Mesothelial cell of epicardium (in vitro differentiated cells): ENCODE measurements around the gene DNAL4. TPM values are rescaled to one million over a fixed set of nuclear protein-coding genes. Genes with fewer than 3 reads are reported as not detected.

Experiments
- DNase-seq, 2 experiments: peaks; one replicate each; pipeline ENCODE4 v3.0.0; 2021; ENCODE audit warnings: low spot score in 2 of 2; ENCODE audit not compliant: unreplicated experiment in 2 of 2
- H3K27ac Mint-ChIP-seq: 2 replicates; pipeline ENCODE4 v1.8.0; 2021; ENCODE audit warnings: mixed read lengths
- H3K27me3 Mint-ChIP-seq: 2 replicates; pipeline ENCODE4 v1.8.0; 2021; ENCODE audit warnings: low read depth, mixed read lengths
- H3K36me3 Mint-ChIP-seq: 2 replicates; pipeline ENCODE4 v1.8.0; 2021; ENCODE audit warnings: mixed read lengths
- H3K4me1 Mint-ChIP-seq: 2 replicates; pipeline ENCODE4 v1.8.0; 2021; ENCODE audit warnings: mixed read lengths
- H3K4me3 Mint-ChIP-seq: 2 replicates; pipeline ENCODE4 v1.8.0; 2021; ENCODE audit warnings: mild to moderate bottlenecking, moderate library complexity, mixed read lengths
- H3K9me3 Mint-ChIP-seq: 2 replicates; pipeline ENCODE4 v1.8.0; 2021; ENCODE audit warnings: mixed read lengths
- total RNA-seq: library from RNA; stranded (reverse); gene quantifications from 3 replicates; pipeline ENCODE4 v1.2.1, GENCODE V29; 2021
- TF ChIP-seq, protein P1 (sequence below): fragments of 200-600 bp; sonication (generic); IDR thresholded peaks from one replicate; pipeline ENCODE4 v1.5.0; 2021; ENCODE audit warnings: antibody characterized with exemption; ENCODE audit not compliant: unreplicated experiment

The DNAL4 gene
- total RNA-seq, 1 donor from 2014 or later = 15.9 TPM

DNA sequence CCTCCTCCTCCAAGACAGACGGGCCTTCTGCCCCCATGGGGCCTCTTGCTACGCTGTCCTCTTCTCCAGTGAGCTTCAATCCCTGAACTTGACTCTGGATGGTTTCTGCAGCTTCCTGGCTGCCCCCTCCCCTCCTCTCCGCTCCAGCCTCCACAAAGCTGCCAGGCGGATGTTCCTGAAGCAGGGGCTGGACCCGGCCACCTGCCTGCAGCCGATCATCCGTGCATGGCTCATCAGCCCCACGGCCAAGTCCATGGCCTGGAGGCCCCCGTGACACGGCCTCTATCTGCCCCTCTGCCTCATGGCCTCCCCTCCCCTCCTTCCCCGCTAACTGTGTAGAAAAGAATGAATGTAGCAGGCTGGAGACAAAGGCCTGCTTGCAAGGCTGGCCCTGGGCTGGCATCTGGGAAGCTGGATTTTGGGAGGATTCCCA, 31.4 kb downstream of the DNAL4 start:
- Mint-ChIP-seq H3K4me1 (peaks cover 8% of the 10 kb centered on the region), H3K27ac (no peak overlapping the region), H3K9me3 (no peaks in the 10 kb centered on the region), H3K36me3 (no peaks in the 10 kb centered on the region), H3K27me3 (no peaks in the 10 kb centered on the region), H3K4me3 (no peak overlapping the region)
- TF ChIP-seq, protein P1, sequence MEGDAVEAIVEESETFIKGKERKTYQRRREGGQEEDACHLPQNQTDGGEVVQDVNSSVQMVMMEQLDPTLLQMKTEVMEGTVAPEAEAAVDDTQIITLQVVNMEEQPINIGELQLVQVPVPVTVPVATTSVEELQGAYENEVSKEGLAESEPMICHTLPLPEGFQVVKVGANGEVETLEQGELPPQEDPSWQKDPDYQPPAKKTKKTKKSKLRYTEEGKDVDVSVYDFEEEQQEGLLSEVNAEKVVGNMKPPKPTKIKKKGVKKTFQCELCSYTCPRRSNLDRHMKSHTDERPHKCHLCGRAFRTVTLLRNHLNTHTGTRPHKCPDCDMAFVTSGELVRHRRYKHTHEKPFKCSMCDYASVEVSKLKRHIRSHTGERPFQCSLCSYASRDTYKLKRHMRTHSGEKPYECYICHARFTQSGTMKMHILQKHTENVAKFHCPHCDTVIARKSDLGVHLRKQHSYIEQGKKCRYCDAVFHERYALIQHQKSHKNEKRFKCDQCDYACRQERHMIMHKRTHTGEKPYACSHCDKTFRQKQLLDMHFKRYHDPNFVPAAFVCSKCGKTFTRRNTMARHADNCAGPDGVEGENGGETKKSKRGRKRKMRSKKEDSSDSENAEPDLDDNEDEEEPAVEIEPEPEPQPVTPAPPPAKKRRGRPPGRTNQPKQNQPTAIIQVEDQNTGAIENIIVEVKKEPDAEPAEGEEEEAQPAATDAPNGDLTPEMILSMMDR = no peak
- no peak for DNase-seq

DNA sequence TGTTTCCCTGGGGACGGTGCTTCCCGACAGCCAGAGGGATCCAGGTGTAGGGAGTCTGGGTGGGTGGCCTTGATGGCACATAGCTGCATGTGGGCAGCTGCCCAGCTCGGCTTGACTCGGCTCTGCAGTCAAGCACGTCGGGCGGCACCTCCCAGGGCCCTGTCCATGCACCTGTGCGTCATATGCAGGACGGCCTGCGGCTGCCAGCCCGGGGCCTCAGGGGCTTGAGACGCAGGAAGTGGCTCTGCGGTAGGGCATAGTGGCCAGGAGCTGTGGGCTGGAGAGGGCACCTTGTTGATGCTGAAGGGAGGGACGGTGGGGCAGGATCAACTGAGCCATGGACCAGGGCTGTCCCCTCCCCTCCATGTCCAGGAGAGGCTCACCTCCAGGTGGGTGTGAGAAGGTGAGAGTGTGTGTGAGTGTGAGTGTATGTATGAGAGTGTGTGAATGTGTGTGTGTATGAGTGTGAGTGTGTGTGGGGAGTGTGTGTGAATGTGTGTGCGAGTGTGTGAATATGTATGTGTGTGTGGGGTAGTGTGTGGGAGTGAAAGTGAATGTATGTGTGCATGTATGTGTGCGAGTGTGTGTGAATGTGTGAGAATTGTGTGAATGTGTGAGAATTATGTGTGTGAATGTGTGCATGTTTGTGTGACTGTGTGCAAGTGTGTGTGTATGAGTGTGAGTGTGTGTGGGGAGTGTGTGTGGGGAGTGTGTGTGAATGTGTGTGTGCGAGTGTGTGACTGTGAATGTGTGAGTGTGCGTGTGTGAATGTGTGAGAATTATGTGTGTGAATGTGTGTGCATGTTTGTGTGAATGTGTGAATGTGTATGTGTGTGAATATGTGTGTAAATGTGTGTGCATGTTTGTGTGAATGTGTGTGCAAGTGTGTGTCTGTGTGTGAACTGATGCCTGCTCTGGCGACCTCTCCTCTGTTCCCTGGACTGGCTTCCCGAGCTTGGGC, 32.5 kb downstream of the DNAL4 start:
- no peaks in the 10 kb centered on the region for H3K36me3 Mint-ChIP-seq

DNA sequence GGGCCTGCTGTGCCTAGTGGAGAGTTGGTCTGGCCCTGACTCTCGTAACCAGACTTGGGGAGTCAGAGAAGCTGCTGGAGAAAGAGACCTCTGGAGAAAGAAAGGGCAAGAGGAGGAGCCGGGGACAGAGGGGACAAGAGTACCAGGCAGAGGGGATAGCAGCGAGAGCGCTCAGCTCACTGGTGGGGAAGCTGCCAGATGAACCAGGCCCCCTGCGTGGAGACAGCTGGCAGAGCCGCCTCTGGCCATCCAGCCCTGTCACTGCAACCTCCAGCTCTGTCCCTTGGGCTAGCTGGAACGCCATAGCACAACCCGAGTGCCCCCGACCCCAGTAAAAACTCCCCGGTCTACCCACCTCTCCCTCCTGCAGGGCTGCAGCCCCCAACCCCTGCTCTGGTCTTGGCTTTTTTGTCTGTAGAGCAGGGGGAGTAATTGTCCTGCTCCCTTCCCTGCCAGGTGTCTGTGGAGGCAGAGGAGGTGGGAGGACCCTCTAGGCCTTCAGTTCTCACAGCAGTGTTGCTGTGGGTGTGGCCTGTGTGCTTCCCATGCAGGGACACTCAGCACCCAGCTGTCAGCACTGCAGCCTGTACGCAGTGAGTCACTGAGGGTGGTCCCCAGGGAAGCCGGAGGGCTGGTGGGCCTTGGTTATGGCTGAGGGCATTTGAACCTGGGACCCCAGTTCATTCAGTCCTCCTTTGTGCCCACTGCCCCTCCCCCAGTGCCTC, 33.3 kb downstream of the DNAL4 start:
- H3K27ac Mint-ChIP-seq = no peak overlapping the region
- H3K36me3 Mint-ChIP-seq = no peaks in the 10 kb centered on the region
- H3K4me1 Mint-ChIP-seq = peaks cover 16% of the 10 kb centered on the region
- H3K4me3 Mint-ChIP-seq = no peak overlapping the region
- no peak for DNase-seq
- H3K9me3 Mint-ChIP-seq = no peaks in the 10 kb centered on the region
- TF ChIP-seq, protein P1 = no peak
- no peaks in the 10 kb centered on the region for H3K27me3 Mint-ChIP-seq

More for the DNA sequence above, 32.5 kb downstream of the DNAL4 start:
- no peak overlapping the region for H3K4me3 Mint-ChIP-seq
- no peaks in the 10 kb centered on the region for H3K27me3 Mint-ChIP-seq
- no peaks in the 10 kb centered on the region for H3K9me3 Mint-ChIP-seq
- no peak overlapping the region for H3K27ac Mint-ChIP-seq
- no peak for DNase-seq
- TF ChIP-seq, protein P1 = no peak
- peaks cover 15% of the 10 kb centered on the region for H3K4me1 Mint-ChIP-seq

DNA sequence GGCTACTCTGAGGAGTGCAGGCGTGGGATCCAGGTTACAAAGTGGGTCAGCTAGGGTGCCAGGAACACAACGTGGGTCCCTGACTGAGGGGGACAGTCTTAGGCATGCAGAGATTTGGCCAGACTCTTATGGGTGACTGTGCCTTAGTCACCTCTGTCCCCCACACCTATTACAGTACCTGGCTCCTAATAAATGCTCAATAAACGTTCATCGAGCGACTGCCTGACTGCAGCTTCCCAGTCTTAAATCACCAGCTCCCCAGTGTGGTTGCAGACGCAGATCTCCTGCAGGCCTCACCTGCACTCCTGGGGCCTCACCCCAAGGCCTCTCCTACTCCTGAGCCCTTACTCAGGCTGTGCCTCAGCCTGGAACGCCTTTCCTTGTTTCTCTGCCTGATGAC, 34.9 kb downstream of the DNAL4 start:
- Mint-ChIP-seq H3K36me3 (no peaks in the 10 kb centered on the region), H3K27me3 (no peaks in the 10 kb centered on the region), H3K4me1 (peaks cover 27% of the 10 kb centered on the region), H3K4me3 (no peak overlapping the region), H3K27ac (no peak overlapping the region), H3K9me3 (no peaks in the 10 kb centered on the region)
- TF ChIP-seq, protein P1 = no peak
- DNase-seq = no peak

GRCh38 chr22:38758276-38758945, 35.5 kb downstream of the DNAL4 start:
- H3K27ac Mint-ChIP-seq = no peak overlapping the region
- no peaks in the 10 kb centered on the region for H3K9me3 Mint-ChIP-seq
- no peaks in the 10 kb centered on the region for H3K27me3 Mint-ChIP-seq
- no peak for DNase-seq
- no peak overlapping the region for H3K4me3 Mint-ChIP-seq
- peaks cover 32% of the 10 kb centered on the region for H3K4me1 Mint-ChIP-seq
- TF ChIP-seq, protein P1 = no peak
- no peaks in the 10 kb centered on the region for H3K36me3 Mint-ChIP-seq
